Neuronal stem cell (in vitro differentiated cells): ENCODE results near the gene CASP10.

Source experiments
- DNase-seq: peaks from one replicate; pipeline ENCODE4 v3.0.0-alpha.2; 2013; ENCODE audit warnings: low spot score
- H2AFZ ChIP-seq: one replicate; pipeline ENCODE4 v1.6.1; 2013; ENCODE audit warnings: mild to moderate bottlenecking, low read length, inconsistent platforms
- H2AK5ac ChIP-seq: 2 replicates; pipeline ENCODE4 v1.6.1; 2013; ENCODE audit warnings: low read depth, mild to moderate bottlenecking, inconsistent platforms, low read length, moderate library complexity, mixed read lengths
- H2BK120ac ChIP-seq: 2 replicates; pipeline ENCODE4 v1.6.1; 2013; ENCODE audit warnings: low read depth, mild to moderate bottlenecking, inconsistent platforms, low read length, moderate library complexity, mixed read lengths
- H2BK12ac ChIP-seq: one replicate; pipeline ENCODE4 v1.6.1; 2013; ENCODE audit warnings: low read length, inconsistent platforms
- H2BK15ac ChIP-seq: 2 replicates; pipeline ENCODE4 v1.6.1; 2013; ENCODE audit warnings: mild to moderate bottlenecking, low read length, inconsistent platforms, mixed read lengths
- H2BK5ac ChIP-seq: one replicate; pipeline ENCODE4 v1.6.1; 2013; ENCODE audit warnings: inconsistent platforms, mild to moderate bottlenecking, low read length, moderate library complexity
- H3K14ac ChIP-seq: one replicate; pipeline ENCODE4 v1.6.1; 2013; ENCODE audit warnings: low read length, inconsistent platforms
- H3K18ac ChIP-seq: 2 replicates; pipeline ENCODE4 v1.6.1; 2013; ENCODE audit warnings: low read length, inconsistent platforms
- H3K23ac ChIP-seq: 2 replicates; pipeline ENCODE4 v1.6.1; 2013; ENCODE audit warnings: low read depth, mild to moderate bottlenecking, mixed read lengths, low read length, inconsistent platforms; ENCODE audit not compliant: poor library complexity
- H3K27ac ChIP-seq: replicated peaks from 3 replicates; pipeline ENCODE4 v1.5.1; 2013; ENCODE audit warnings: low read length, inconsistent platforms
- H3K27me3 ChIP-seq, 3 experiments: 2 replicates each; pipeline ENCODE4 v1.6.1; 2013; ENCODE audit warnings: low read length in 3 of 3, mild to moderate bottlenecking in 2 of 3, inconsistent platforms in 1 of 3, low read depth in 1 of 3, mixed read lengths in 1 of 3, moderate library complexity in 1 of 3; ENCODE audit not compliant: control insufficient read depth in 3 of 3, insufficient read depth in 3 of 3
- H3K36me3 ChIP-seq, 2 donors: replicated peaks in 1 of 2; 2 replicates each; pipeline ENCODE4 v1.6.1; 2013; ENCODE audit warnings: low read length in 2 of 2; ENCODE audit not compliant: control insufficient read depth in 2 of 2, insufficient read depth in 2 of 2
- H3K4ac ChIP-seq: 2 replicates; pipeline ENCODE4 v1.6.1; 2013; ENCODE audit warnings: inconsistent platforms, mild to moderate bottlenecking, low read length, moderate library complexity
- H3K4me1 ChIP-seq, 2 donors: 1 replicate in 1 of 2; 2 replicates in 1 of 2; pipeline ENCODE4 v1.6.1; 2013; ENCODE audit warnings: low read length in 2 of 2, low read depth in 1 of 2; ENCODE audit not compliant: control insufficient read depth in 2 of 2, insufficient read depth in 1 of 2
- H3K4me2 ChIP-seq: one replicate; pipeline ENCODE4 v1.6.1; 2013; ENCODE audit warnings: mild to moderate bottlenecking, low read length, inconsistent platforms; ENCODE audit not compliant: insufficient read depth, poor library complexity, severe bottlenecking
- H3K4me3 ChIP-seq, 2 donors: 2 replicates each; pipeline ENCODE4 v1.5.1; 2013; ENCODE audit warnings: low read length in 2 of 2, mild to moderate bottlenecking in 2 of 2, inconsistent platforms in 1 of 2, moderate library complexity in 1 of 2
- H3K79me1 ChIP-seq: one replicate; pipeline ENCODE4 v1.6.1; 2013; ENCODE audit warnings: low read depth, mild to moderate bottlenecking, inconsistent platforms, low read length, moderate library complexity
- H3K9ac ChIP-seq: one replicate; pipeline ENCODE4 v1.6.1; 2013; ENCODE audit warnings: mild to moderate bottlenecking, low read depth, low read length, inconsistent platforms; ENCODE audit not compliant: poor library complexity
- H3K9me3 ChIP-seq, 2 donors: replicated peaks in 1 of 2; 2 replicates each; pipeline versions ENCODE3 to v1.6.1; 2013; ENCODE audit warnings: low read length in 2 of 2, mild to moderate bottlenecking in 2 of 2, inconsistent platforms in 1 of 2, low read depth in 1 of 2, mixed read lengths in 1 of 2, moderate library complexity in 1 of 2; ENCODE audit not compliant: control insufficient read depth in 2 of 2, insufficient read depth in 1 of 2
- H4K8ac ChIP-seq: one replicate; pipeline ENCODE4 v1.6.1; 2013; ENCODE audit warnings: low read depth, mild to moderate bottlenecking, inconsistent platforms, low read length, moderate library complexity
- H4K91ac ChIP-seq: one replicate; pipeline ENCODE4 v1.6.1; 2013; ENCODE audit warnings: low read length, low read depth, mild to moderate bottlenecking, inconsistent platforms; ENCODE audit not compliant: poor library complexity
- whole genome bisulfite sequencing, 2 donors: extraction: QIAGEN DNeasy Blood & Tissue Kit; methylation state at CpG; one replicate each; pipeline ENCODE4 v1.1.7; 2013; ENCODE audit warnings: missing lambda C conversion rate in 2 of 2, mixed read lengths in 1 of 2; ENCODE audit not compliant: insufficient read length in 2 of 2, insufficient replicate concordance in 1 of 2; ENCODE audit errors: extremely low coverage in 2 of 2; 5-methylcytosine and 5-hydroxymethylcytosine counted together

Gene CASP10

GRCh38 chr2:201233192-201233811 is 50.4 kb downstream of the CASP10 start:
- peak overlapping the region; percentile 78 for H2AFZ ChIP-seq
- H3K79me1 ChIP-seq: no peaks in the 10 kb centered on the region
- H3K9ac ChIP-seq: no peak overlapping the region
- no peak overlapping the region for H3K23ac ChIP-seq
- H3K36me3 ChIP-seq: no peaks in the 10 kb centered on the region
- no peak overlapping the region for H3K27ac ChIP-seq
- H2BK15ac ChIP-seq: no peak overlapping the region
- no peak overlapping the region for H3K4me2 ChIP-seq
- no peak overlapping the region for H4K8ac ChIP-seq
- no peak overlapping the region for H4K91ac ChIP-seq
- H2AK5ac ChIP-seq: no peak overlapping the region
- no peak overlapping the region for H2BK12ac ChIP-seq
- no peak overlapping the region for H3K4me3 ChIP-seq
- H3K27me3 ChIP-seq: no peaks in the 10 kb centered on the region
- no peaks in the 10 kb centered on the region for H3K4me1 ChIP-seq
- peak overlapping the region; percentile 12 for H3K18ac ChIP-seq
- H2BK120ac ChIP-seq: no peak overlapping the region
- no peak overlapping the region for H3K4ac ChIP-seq
- H3K14ac ChIP-seq: no peak overlapping the region
- peaks cover 0 to 2% of the 10 kb centered on the region in 2 donors for H3K9me3 ChIP-seq
- WGBS, 2 donors: no CpG with 5 or more reads among the region's 8 CpGs
- DNase-seq: no peak
- H2BK5ac ChIP-seq: no peak overlapping the region

- Histone ChIP-seq H3K4me3 (no peak overlapping the region), H3K9me3 (peaks cover 0 to 2% of the 10 kb centered on the region in 2 donors), H3K79me1 (no peaks in the 10 kb centered on the region), H2AFZ (peak overlapping the region; percentile 78), H3K9ac (no peak overlapping the region), H3K27me3 (no peaks in the 10 kb centered on the region), H3K4me2 (no peak overlapping the region), H3K18ac (no peak overlapping the region), H2BK15ac (no peak overlapping the region), H2AK5ac (no peak overlapping the region), H2BK5ac (no peak overlapping the region), H3K36me3 (no peaks in the 10 kb centered on the region), H3K4me1 (no peaks in the 10 kb centered on the region), H2BK12ac (no peak overlapping the region), H3K4ac (no peak overlapping the region), H4K91ac (no peak overlapping the region), H3K27ac (no peak overlapping the region), H3K14ac (no peak overlapping the region), H2BK120ac (no peak overlapping the region), H3K23ac (no peak overlapping the region), H4K8ac (no peak overlapping the region)
- WGBS, 2 donors: no CpG with 5 or more reads among the region's 21 CpGs
- no peak for DNase-seq
Observed at GRCh38 chr2:201233812-201234662, 51.1 kb downstream of the CASP10 start.

GRCh38 chr2:201234663-201235135 is 51.8 kb downstream of the CASP10 start:
- Histone ChIP-seq H3K14ac (no peak overlapping the region), H2BK120ac (no peak overlapping the region), H3K27me3 (no peaks in the 10 kb centered on the region), H3K23ac (no peak overlapping the region), H4K8ac (no peak overlapping the region), H3K4me3 (no peak overlapping the region), H3K79me1 (no peaks in the 10 kb centered on the region), H3K4me1 (no peaks in the 10 kb centered on the region), H2BK5ac (no peak overlapping the region), H3K27ac (no peak overlapping the region), H2BK12ac (no peak overlapping the region), H3K18ac (no peak overlapping the region), H3K4ac (no peak overlapping the region), H4K91ac (no peak overlapping the region), H2AFZ (no peak overlapping the region), H3K9me3 (peaks cover 1 to 2% of the 10 kb centered on the region in 2 donors), H2BK15ac (no peak overlapping the region), H3K4me2 (no peak overlapping the region), H3K36me3 (no peaks in the 10 kb centered on the region), H3K9ac (no peak overlapping the region), H2AK5ac (no peak overlapping the region)
- no CpG with 5 or more reads among the region's 3 CpGs for WGBS, 2 donors
- no peak for DNase-seq
